BLaER1 treated with 17β-estradiol and CSF1 and Interleukin-3, amounts not matched to agents 10 nM and 100 nM (cell line): ENCODE measurements around the gene SLC4A3.
A peak's percentile ranks its signal among the peaks of the same experiment; 100 is the strongest.
"Not testable (repeated sequence)": the region's sequence is repeated elsewhere in the genome, so short reads cannot be mapped to it uniquely, and the experiment has no call there.

Experiments
- H3K27ac ChIP-seq, 11 experiments: shearing (Covaris generic); formaldehyde crosslinking; 2 replicates each; pipeline ENCODE4 v1.8.1; 2022
- H3K27me3 ChIP-seq, 11 experiments: shearing (Covaris generic); formaldehyde crosslinking; 2 replicates each; pipeline ENCODE4 v1.8.1; 2022
- H3K36me3 ChIP-seq, 11 experiments: shearing (Covaris generic); formaldehyde crosslinking; 2 replicates each; pipeline ENCODE4 v1.8.1; 2022
- H3K4me1 ChIP-seq, 10 experiments: shearing (Covaris generic); formaldehyde crosslinking; 2 replicates each; pipeline ENCODE4 v1.8.1; 2022
- H3K4me2 ChIP-seq, 11 experiments: shearing (Covaris generic); formaldehyde crosslinking; 2 replicates each; pipeline ENCODE4 v1.8.1; 2022
- H3K4me3 ChIP-seq, 10 experiments: shearing (Covaris generic); formaldehyde crosslinking; 2 replicates each; pipeline ENCODE4 v1.8.1; 2022
- H3K9ac ChIP-seq, 11 experiments: shearing (Covaris generic); formaldehyde crosslinking; 2 replicates each; pipeline ENCODE4 v1.8.1; 2022
- H3K9me3 ChIP-seq, 11 experiments: shearing (Covaris generic); formaldehyde crosslinking; replicated peaks in 1 of 11; 2 replicates each; pipeline ENCODE4 v1.8.1; 2022
- H4K20me1 ChIP-seq, 11 experiments: shearing (Covaris generic); formaldehyde crosslinking; 2 replicates each; pipeline ENCODE4 v1.8.1; 2022
- Cebpa-rat ChIP-seq, 11 experiments: shearing (Covaris generic); IDR thresholded peaks; 2 replicates each; pipeline ENCODE4 v1.8.1; 2022

SLC4A3 gene

GRCh38 chr2:219648176-219648575, 20.7 kb downstream of the SLC4A3 start:
- Histone ChIP-seq H3K4me2 (no peak overlapping the region), H3K4me3 (no peak overlapping the region), H3K9me3 (peaks cover 4 to 16% (median 12%) of the 10 kb centered on the region in 11 experiments; a peak in 20 of 22 replicates), H4K20me1 (0 out of 22 replicates have a peak, but pooled peaks cover 0 to 2% (median 0%) of the 10 kb centered on the region in 11 experiments), H3K36me3 (no peaks in the 10 kb centered on the region), H3K27me3 (peaks cover 0 to 30% (median 6%) of the 10 kb centered on the region in 11 experiments; a peak in 12 of 22 replicates), H3K4me1 (peaks cover 10 to 16% (median 14%) of the 10 kb centered on the region in 10 experiments), H3K27ac (no peak overlapping the region), H3K9ac (no peak overlapping the region)
- TF ChIP-seq Cebpa-rat (IDR thresholded peaks at IDR 0.05): no peak

DNA sequence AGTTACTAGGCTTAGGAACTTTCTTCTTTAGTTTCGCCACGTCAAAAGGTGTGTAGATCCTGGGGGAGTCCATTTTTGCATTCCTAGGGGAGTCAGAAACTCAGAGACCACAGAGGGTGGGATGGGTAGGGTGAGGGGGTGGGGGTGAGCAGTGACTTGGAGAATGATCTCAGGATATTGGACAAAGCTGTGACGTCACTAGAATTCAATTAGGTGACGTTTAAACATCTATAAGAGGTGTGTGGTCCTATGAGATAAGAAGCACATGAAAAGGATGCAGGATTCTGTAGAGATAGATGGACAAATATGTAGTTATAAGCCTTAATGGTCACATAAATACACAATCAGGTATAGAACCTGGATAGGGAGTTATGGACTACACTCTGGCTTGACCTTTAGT, 21.5 kb downstream of the SLC4A3 start:
- Histone ChIP-seq H3K9me3 (peaks cover 4 to 16% (median 12%) of the 10 kb centered on the region in 11 experiments; a peak in 20 of 22 replicates), H3K4me2 (no peak overlapping the region), H3K27me3 (peaks cover 0 to 30% (median 6%) of the 10 kb centered on the region in 11 experiments; a peak in 12 of 22 replicates), H3K27ac (no peak overlapping the region), H3K9ac (no peak overlapping the region), H3K4me3 (no peak overlapping the region), H3K4me1 (peaks cover 6 to 12% (median 9%) of the 10 kb centered on the region in 10 experiments; a peak in 18 of 20 replicates), H3K36me3 (no peaks in the 10 kb centered on the region), H4K20me1 (0 out of 22 replicates have a peak, but pooled peaks cover 0 to 2% (median 0%) of the 10 kb centered on the region in 11 experiments)
- TF ChIP-seq Cebpa-rat (IDR thresholded peaks at IDR 0.05): no peak

DNA sequence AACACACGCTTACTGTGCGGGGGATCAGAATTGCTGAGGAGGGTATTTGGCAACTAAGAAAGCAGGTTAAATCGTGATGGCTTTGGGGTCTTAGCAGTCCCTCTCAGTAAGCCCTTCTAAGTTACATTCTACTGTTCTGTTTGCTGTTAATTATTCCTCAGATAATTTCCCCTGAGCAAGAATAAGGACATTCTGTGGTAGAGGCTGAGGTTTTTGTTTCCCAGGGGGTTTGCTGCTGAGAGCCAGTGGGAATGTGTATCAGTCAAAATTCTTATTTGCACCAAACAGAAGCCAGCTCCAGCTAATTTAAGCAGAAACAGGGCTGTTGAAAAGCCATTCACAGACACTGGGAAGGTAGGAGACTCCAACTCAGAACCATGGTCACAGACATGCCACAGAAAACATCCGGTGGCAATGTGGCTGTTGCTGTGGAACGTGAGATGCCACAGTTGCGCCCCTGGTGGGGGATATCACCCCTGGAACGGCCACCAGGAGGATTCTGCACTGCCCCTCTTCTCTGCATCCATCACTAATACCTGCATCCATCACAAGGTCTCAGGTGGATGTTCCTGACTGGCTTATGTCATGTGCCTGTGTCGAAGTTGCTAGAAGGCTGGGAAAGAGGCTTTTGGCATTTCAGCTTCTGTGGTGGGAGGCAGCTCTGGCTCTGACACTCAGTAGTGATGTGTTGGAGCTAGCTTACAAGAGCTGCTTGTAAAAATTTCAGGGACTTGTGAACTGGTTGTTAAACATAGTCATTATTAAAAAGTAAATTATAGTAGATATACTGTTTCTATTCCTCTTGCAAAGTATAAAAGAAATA, 23.2 kb downstream of the SLC4A3 start:
- H3K9ac ChIP-seq: no peak overlapping the region
- H3K27ac ChIP-seq: no peak overlapping the region
- H3K4me2 ChIP-seq: peak overlapping the region in 8 of 11 experiments; percentile 8 to 66 (median 36); a peak in 14 of 22 replicates
- H3K4me3 ChIP-seq: no peak overlapping the region
- peaks cover 4 to 16% (median 12%) of the 10 kb centered on the region in 11 experiments; a peak in 20 of 22 replicates for H3K9me3 ChIP-seq
- TF ChIP-seq Cebpa-rat (IDR thresholded peaks at IDR 0.05): no peak
- H3K4me1 ChIP-seq: peaks cover 5 to 10% (median 8%) of the 10 kb centered on the region in 10 experiments; a peak in 18 of 20 replicates
- H3K36me3 ChIP-seq: no peaks in the 10 kb centered on the region
- 0 out of 22 replicates have a peak, but pooled peaks cover 0 to 2% (median 0%) of the 10 kb centered on the region in 11 experiments for H4K20me1 ChIP-seq
- peaks cover 0 to 30% (median 6%) of the 10 kb centered on the region in 11 experiments; a peak in 12 of 22 replicates for H3K27me3 ChIP-seq

GRCh38 chr2:219651656-219652055, 24.2 kb downstream of the SLC4A3 start:
- H3K9ac ChIP-seq, H3K4me1 ChIP-seq, H4K20me1 ChIP-seq, H3K4me3 ChIP-seq, H3K27ac ChIP-seq, H3K4me2 ChIP-seq, H3K36me3 ChIP-seq: not testable (repeated sequence)
- Histone ChIP-seq H3K9me3 (peaks cover 4 to 16% (median 12%) of the 10 kb centered on the region in 11 experiments; a peak in 20 of 22 replicates), H3K27me3 (peaks cover 0 to 30% (median 6%) of the 10 kb centered on the region in 11 experiments; a peak in 12 of 22 replicates)

DNA sequence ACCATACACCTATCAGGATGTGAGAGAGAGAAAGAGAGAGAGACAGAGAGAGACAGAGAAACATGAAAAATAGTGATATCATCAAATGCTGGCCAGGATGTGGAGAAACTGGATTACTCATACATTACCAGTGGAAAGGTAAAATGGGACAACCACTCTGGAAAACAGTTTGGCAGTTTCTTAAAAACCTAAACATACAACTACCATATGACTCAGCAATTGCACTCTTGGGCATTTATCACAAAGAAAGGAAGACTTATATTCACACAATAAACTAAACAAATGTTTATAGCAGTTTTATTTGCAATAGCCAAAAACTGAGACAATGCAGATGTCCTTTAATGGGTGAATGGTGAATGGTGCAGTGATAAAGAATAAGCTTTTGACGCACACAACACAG, 29.1 kb downstream of the SLC4A3 start:
- TF ChIP-seq Cebpa-rat (IDR thresholded peaks at IDR 0.05): no peak
- H3K36me3 ChIP-seq: no peaks in the 10 kb centered on the region
- H3K9me3 ChIP-seq: peaks cover 16 to 33% (median 27%) of the 10 kb centered on the region in 11 experiments
- H3K4me1 ChIP-seq: no peaks in the 10 kb centered on the region
- no peak overlapping the region for H3K27ac ChIP-seq
- no peak overlapping the region for H3K4me2 ChIP-seq
- H3K4me3 ChIP-seq: no peak overlapping the region
- no peak overlapping the region for H3K9ac ChIP-seq
- H4K20me1 ChIP-seq: no peaks in the 10 kb centered on the region
- H3K27me3 ChIP-seq: peaks cover 0 to 9% (median under 1%) of the 10 kb centered on the region in 11 experiments; a peak in 8 of 22 replicates

GRCh38 chr2:219658196-219658846, 30.9 kb downstream of the SLC4A3 start:
- H3K4me2 ChIP-seq: no peak overlapping the region

GRCh38 chr2:219658874-219659273, 31.4 kb downstream of the SLC4A3 start:
- no peak overlapping the region for H3K4me3 ChIP-seq
- TF ChIP-seq Cebpa-rat (IDR thresholded peaks at IDR 0.05): no peak
- H3K9ac ChIP-seq: no peak overlapping the region
- H3K27me3 ChIP-seq: no peaks in the 10 kb centered on the region
- no peaks in the 10 kb centered on the region for H3K36me3 ChIP-seq
- H3K4me2 ChIP-seq: no peak overlapping the region
- no peak overlapping the region for H3K27ac ChIP-seq
- no peaks in the 10 kb centered on the region for H4K20me1 ChIP-seq
- H3K4me1 ChIP-seq: no peaks in the 10 kb centered on the region
- H3K9me3 ChIP-seq: peaks cover 23 to 44% (median 34%) of the 10 kb centered on the region in 11 experiments

More at GRCh38 chr2:219658196-219658846, 30.9 kb downstream of the SLC4A3 start:
- Histone ChIP-seq H3K36me3 (no peaks in the 10 kb centered on the region), H4K20me1 (no peaks in the 10 kb centered on the region), H3K9ac (no peak overlapping the region), H3K4me3 (no peak overlapping the region), H3K27ac (no peak overlapping the region), H3K4me1 (no peaks in the 10 kb centered on the region), H3K27me3 (no peaks in the 10 kb centered on the region), H3K9me3 (peaks cover 23 to 41% (median 33%) of the 10 kb centered on the region in 11 experiments)
- no peak for TF ChIP-seq Cebpa-rat (IDR thresholded peaks at IDR 0.05)

- TF ChIP-seq Cebpa-rat (IDR thresholded peaks at IDR 0.05): no peak
- Histone ChIP-seq H3K4me3 (no peak overlapping the region), H3K36me3 (no peaks in the 10 kb centered on the region), H3K4me1 (no peaks in the 10 kb centered on the region), H4K20me1 (no peaks in the 10 kb centered on the region), H3K4me2 (no peak overlapping the region), H3K27me3 (no peaks in the 10 kb centered on the region), H3K27ac (no peak overlapping the region), H3K9me3 (peaks cover 23 to 44% (median 34%) of the 10 kb centered on the region in 11 experiments), H3K9ac (no peak overlapping the region)
These were observed 33.9 kb downstream of the SLC4A3 start for GRCh38 chr2:219661197-219661954.
